CD4-positive, alpha-beta T cell treated with Interleukin-6 for 4 hours (primary cell): ENCODE results near the gene ABHD1.
"Not testable (repeated sequence)": the region's sequence is repeated elsewhere in the genome, so short reads cannot be mapped to it uniquely, and the experiment has no call there.

Experiments
- DNase-seq: peaks from one replicate; pipeline ENCODE4 v3.0.0-alpha.2; 2020; ENCODE audit warnings: mixed read lengths

The ABHD1 gene

GRCh38 chr2:27123302-27124150 is at the start of gene ABHD1:
Gene ABHD1 (plus strand): TSS chr2:27123815. CDS start chr2:27123949, 134 bp downstream.
- DNase-seq: peak; percentile 82

- DNase-seq: peak; percentile 80
Measured at GRCh38 chr2:27074738-27075565, 48.7 kb upstream of the ABHD1 start.

GRCh38 chr2:27075566-27075871 is 48.1 kb upstream of the ABHD1 start:
- DNase-seq: not testable (repeated sequence)

- no peak for DNase-seq
Measured at GRCh38 chr2:27076323-27076722, 47.3 kb upstream of the ABHD1 start.

- no peak for DNase-seq
Measured at GRCh38 chr2:27077231-27077630, 46.4 kb upstream of the ABHD1 start.

- no peak for DNase-seq
Measured at GRCh38 chr2:27078267-27079194, 45.1 kb upstream of the ABHD1 start, which contains the start of gene EMILIN1. Gene EMILIN1 (plus strand): TSS chr2:27078615. CDS start chr2:27079066, 451 bp downstream.

GRCh38 chr2:27079233-27080139 is 44.1 kb upstream of the ABHD1 start:
- no peak for DNase-seq

- no peak for DNase-seq
Measured at GRCh38 chr2:27080140-27080469, 43.5 kb upstream of the ABHD1 start.

- DNase-seq: no peak
Measured at GRCh38 chr2:27080603-27080936, 43.0 kb upstream of the ABHD1 start.

- no peak for DNase-seq
Measured at GRCh38 chr2:27081984-27082772, 41.4 kb upstream of the ABHD1 start.

GRCh38 chr2:27082773-27083409 is 40.7 kb upstream of the ABHD1 start:
- DNase-seq: no peak

GRCh38 chr2:27083410-27084296 is 40.0 kb upstream of the ABHD1 start:
- DNase-seq: no peak

- no peak for DNase-seq
Measured at GRCh38 chr2:27084297-27085061, 39.1 kb upstream of the ABHD1 start.

- DNase-seq: no peak
Measured at GRCh38 chr2:27085062-27085672, 38.4 kb upstream of the ABHD1 start.

GRCh38 chr2:27085673-27086089 is 37.9 kb upstream of the ABHD1 start:
- DNase-seq: peak; percentile 46

GRCh38 chr2:27086090-27086723 is 37.4 kb upstream of the ABHD1 start:
- DNase-seq: peak; percentile 98

- no peak for DNase-seq
Measured at GRCh38 chr2:27086724-27087593, 36.7 kb upstream of the ABHD1 start, which contains the start of gene KHK. Gene KHK (plus strand): TSS chr2:27086772. CDS start chr2:27087260, 488 bp downstream.
